Heart left ventricle (tissue), 16 donors: ENCODE data around the gene BRD3OS. TPM values are rescaled to one million over a fixed set of nuclear protein-coding genes. Genes with fewer than 3 reads are reported as not detected.

Source experiments
- ATAC-seq, 4 donors: fragments of 200-7000 bp; cut with Tn5 transposase; one replicate each; pipeline ENCODE4 v1.9.1; 2020 to 2022; ENCODE audit warnings: moderate library complexity in 4 of 4, mild to moderate bottlenecking in 3 of 4, moderate number of reproducible peaks in 1 of 4
- DNase-seq, 5 donors: peaks; one replicate each; pipeline ENCODE4 v3.0.0-alpha.2; 2020
- H3K27ac ChIP-seq, 12 donors: fragments of 200-600 bp; sonication (generic) in 4 of 12; one replicate each; pipeline versions ENCODE4 v1.5.0 to v1.8.0; 2016 to 2022; ENCODE audit warnings: mild to moderate bottlenecking in 2 of 12
- H3K27me3 ChIP-seq, 9 donors: fragments of 200-600 bp; sonication (generic) in 2 of 9; one replicate each; pipeline versions ENCODE4 v1.5.1 to v1.8.0; 2016 to 2022; ENCODE audit warnings: mild to moderate bottlenecking in 3 of 9
- H3K36me3 ChIP-seq, 9 donors: fragments of 200-600 bp; sonication (generic) in 2 of 9; one replicate each; pipeline versions ENCODE4 v1.5.0 to v1.8.0; 2018 to 2022; ENCODE audit warnings: mild to moderate bottlenecking in 2 of 9
- H3K4me1 ChIP-seq, 12 donors: fragments of 200-600 bp; sonication (generic) in 4 of 12; one replicate each; pipeline versions ENCODE4 v1.5.0 to v1.8.0; 2016 to 2022; ENCODE audit warnings: mild to moderate bottlenecking in 3 of 12
- H3K4me3 ChIP-seq, 12 donors: fragments of 200-600 bp; sonication (generic) in 4 of 12; one replicate each; pipeline versions ENCODE4 v1.5.0 to v1.8.0; 2017 to 2022; ENCODE audit warnings: mild to moderate bottlenecking in 9 of 12, moderate library complexity in 4 of 12
- H3K9me3 ChIP-seq, 12 donors: fragments of 200-600 bp; sonication (generic) in 4 of 12; one replicate each; pipeline versions ENCODE4 v1.5.0 to v1.8.0; 2016 to 2022; ENCODE audit warnings: mild to moderate bottlenecking in 1 of 12
- CTCF ChIP-seq, 12 donors: fragments of 200-600 bp; sonication (generic) in 4 of 12; IDR thresholded peaks; one replicate each; pipeline versions ENCODE4 v1.5.0 to v1.8.0; 2018 to 2022; ENCODE audit warnings: antibody characterized with exemption in 12 of 12, mild to moderate bottlenecking in 5 of 12
- POLR2A ChIP-seq, 2 donors: fragments of 450-650 bp; IDR thresholded peaks; one replicate each; pipeline ENCODE4 v1.6.1; 2017; ENCODE audit warnings: antibody characterized with exemption in 2 of 2, mild to moderate bottlenecking in 2 of 2, moderate library complexity in 2 of 2
- WGBS, 4 donors: extraction: QIAGEN DNeasy Blood & Tissue Kit in 2 of 4; methylation state at CpG; one replicate each; pipeline versions ENCODE4 v1.1.5 to v1.1.7; 2013 to 2018; 5-methylcytosine and 5-hydroxymethylcytosine counted together
- intact Hi-C, 10 donors: fragments of 100-400 bp; cut with DNase I; formaldehyde crosslinking; loops; one replicate each; pipeline versions ENCODE4 v1.11.1 to v1.14.2; 2022
- polyA plus RNA-seq, 2 donors: library from polyadenylated mRNA; stranded (reverse); fragments of 200-250 nt; gene quantifications; one replicate each; pipeline ENCODE4 v1.2.3, GENCODE V29; 2013
- total RNA-seq, 9 donors: library from RNA; depleted of rRNA in 2 of 9; stranded (reverse); fragments of >200 nt in 2 of 9; fragmentation: NEBNext Ultra II Directional in 3 of 9; extraction: Animal tissue kit (Norgen Biotek cat#: 25700) in 3 of 9; gene quantifications; one replicate each; pipeline versions ENCODE4 v1.1.0 to v1.2.4, GENCODE V29; 2016 to 2023
- donor health status: ischemic (EF 13 %, LVEDD 7.1; RV severe dilation, severe dysfunction).
- donor health status: healthy with polysubstance abuse.
- donor health status: DM: no; HTN: yes; CAD: no.
- donor health status: DM: no; HTN: no; CAD: no.
- donor health status: ischemic (EF 25% LVEDD 6.9; RV normal size, moderate dysfunction).
- donor health status: ischemic (EF 25% LVEDD 5.7; RV mildly dilated, moderate dysfunction).
- donor health status: healthy.
- donor health status: DM: yes; HTN: yes; CAD: no.
- donor health status: ischemic (EF 35%, LVEDD 5.7; RV mildly dilated, moderate dysfunction).
- donor health status: nonischemic (EF 11% LVEDD 7.7; RV severe dilation, severe dysfunction).
- donor health status: DM: yes; HTN: yes; CAD: no.
- donor health status: PGD.
- donor health status: ischemic (EF 29% LVEDD 5.4; RV normal size, mild dysfunction).
- donor health status: nonischemic (EF 23%, LVEDD 6.1; RV moderate dilation, normal function).

Gene BRD3OS
- total and polyA plus RNA-seq, 11 donors, result 1.8 to 13.8 (median 8.9) TPM

- Histone ChIP-seq H3K36me3 (peaks cover 0 to 32% (median 21%) of the 10 kb centered on the region in 9 donors), H3K9me3 (no peaks in the 10 kb centered on the region), H3K4me1 (peaks cover 0 to 11% (median 8%) of the 10 kb centered on the region in 12 donors), H3K27ac (no peak overlapping the region), H3K27me3 (no peaks in the 10 kb centered on the region), H3K4me3 (peak overlapping the region in 4 of 12 donors; percentile 69 to 96 (median 90))
- no peak for TF ChIP-seq POLR2A (IDR thresholded peaks at IDR 0.05)
- DNase-seq (peak in 1 of 5 donors; percentile 47), ATAC-seq (no peak)
- intact Hi-C loops, result loop anchor here in 5 of 10 donors (5.0 kb wide), 3 partner anchors 36 to 101 kb away; partner anchors contain the start of gene BRD3 (in 4 of the 5)
- WGBS, 4 donors, result 89 to 92% (median 91%) methylated on average over 17 to 18 of the region's 18 CpGs
Observed at GRCh38 chr9:134026581-134026980, 1.3 kb downstream of the BRD3OS start.

- no peak overlapping the region for H3K27ac ChIP-seq
- H3K4me3 ChIP-seq, result no peak overlapping the region
- H3K9me3 ChIP-seq, result no peaks in the 10 kb centered on the region
- DNase-seq (no peak), ATAC-seq (no peak)
- H3K4me1 ChIP-seq, result peaks cover 0 to 11% (median 8%) of the 10 kb centered on the region in 12 donors
- peaks cover 0 to 36% (median 25%) of the 10 kb centered on the region in 9 donors for H3K36me3 ChIP-seq
- WGBS, 4 donors, result 91 to 94% (median 94%) methylated on average over 8 of the region's 8 CpGs
- intact Hi-C loops, result loop anchor here in 5 of 10 donors (5.0 kb wide), 3 partner anchors 35 to 100 kb away; partner anchors contain the start of gene BRD3 (in 4 of the 5)
- TF ChIP-seq POLR2A (IDR thresholded peaks at IDR 0.05) (no peak), CTCF (IDR thresholded peaks at IDR 0.05) (no peak)
- no peaks in the 10 kb centered on the region for H3K27me3 ChIP-seq
Observed at GRCh38 chr9:134026981-134027380, 1.7 kb downstream of the BRD3OS start.

- ATAC-seq (no peak), DNase-seq (no peak)
- WGBS, 4 donors, result 95 to 98% (median 96%) methylated on average over 7 of the region's 7 CpGs
- H3K27ac ChIP-seq, result no peak overlapping the region
- peaks cover 0 to 42% (median 30%) of the 10 kb centered on the region in 9 donors for H3K36me3 ChIP-seq
- intact Hi-C loops, result loop anchor here in 5 of 10 donors (5.0 kb wide), 3 partner anchors 35 to 100 kb away; partner anchors contain the start of gene BRD3 (in 4 of the 5)
- H3K4me1 ChIP-seq, result peaks cover 0 to 11% (median 8%) of the 10 kb centered on the region in 12 donors
- no peaks in the 10 kb centered on the region for H3K27me3 ChIP-seq
- no peaks in the 10 kb centered on the region for H3K9me3 ChIP-seq
- H3K4me3 ChIP-seq, result no peak overlapping the region
- TF ChIP-seq CTCF (IDR thresholded peaks at IDR 0.05) (no peak), POLR2A (IDR thresholded peaks at IDR 0.05) (no peak)
Observed at GRCh38 chr9:134027561-134027960, 2.3 kb downstream of the BRD3OS start.

GRCh38 chr9:134028076-134028475 lies 2.8 kb downstream of the BRD3OS start:
- Histone ChIP-seq H3K4me3 (no peak overlapping the region), H3K9me3 (no peaks in the 10 kb centered on the region), H3K27ac (no peak overlapping the region), H3K4me1 (peaks cover 0 to 11% (median 8%) of the 10 kb centered on the region in 12 donors), H3K36me3 (peaks cover 0 to 47% (median 36%) of the 10 kb centered on the region in 9 donors), H3K27me3 (no peaks in the 10 kb centered on the region)
- no peak for ATAC-seq
- intact Hi-C loops, result loop anchor here in 5 of 10 donors (5.0 kb wide), 3 partner anchors 34 to 99 kb away; partner anchors contain the start of gene BRD3 (in 4 of the 5)
- 89 to 96% (median 95%) methylated on average over 9 of the region's 9 CpGs for WGBS, 4 donors
- TF ChIP-seq CTCF (IDR thresholded peaks at IDR 0.05) (no peak), POLR2A (IDR thresholded peaks at IDR 0.05) (no peak)
- no peak for DNase-seq
